ENCODE data around the gene WHAMM. TPM values are rescaled to one million over a fixed set of nuclear protein-coding genes. Genes with fewer than 3 reads are reported as not detected.

Gene WHAMM
- polyA plus RNA-seq, 3 donors, result 11.5 to 14.3 (median 11.7) TPM

DNA sequence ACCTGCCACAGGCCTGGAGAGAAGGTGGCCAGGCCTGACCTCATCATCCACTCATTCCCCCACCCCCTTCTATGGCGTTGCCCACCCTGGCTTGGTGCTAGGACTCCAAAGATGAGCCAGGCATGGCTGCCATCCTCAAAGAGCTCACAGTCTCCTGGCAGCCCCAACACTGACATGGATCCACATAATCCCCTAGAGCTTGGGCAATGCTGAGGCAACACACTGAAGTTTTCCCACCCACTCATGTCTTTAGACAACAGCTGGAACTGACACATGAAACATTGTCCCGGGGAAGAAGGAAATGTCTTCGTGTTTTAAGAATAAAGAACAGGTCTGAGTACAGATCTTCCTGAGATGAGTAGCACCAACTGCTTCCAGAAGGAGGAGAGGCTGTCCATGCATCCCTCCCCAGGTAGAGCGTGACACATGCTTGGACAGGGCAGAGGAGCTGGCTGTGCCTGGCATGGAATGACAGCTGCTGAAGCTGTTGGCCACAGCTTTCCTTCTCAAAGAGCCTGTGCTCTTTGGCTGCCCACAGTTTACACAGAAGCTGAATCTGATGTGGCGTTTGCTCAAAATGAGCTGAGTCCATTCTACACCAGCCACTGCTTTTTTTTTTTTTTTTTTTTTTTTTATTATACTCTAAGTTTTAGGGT lies 73.0 kb downstream of the WHAMM start:
- DNase-seq (ENCODE audit: extremely low read depth in 1 of 11, low read depth in 9 of 11, low spot score in 4 of 11), result no peak

Other genes with a start within 250 kb of the WHAMM start
- 1 to 10 TPM; 2.2 to 3.2 (median 2.6) TPM for gene CPEB1, start 162.3 kb upstream of the WHAMM start, polyA plus RNA-seq (ENCODE audit: insufficient read length in 3 of 3)
- gene AP3B2, start 99.8 kb upstream of the WHAMM start, polyA plus RNA-seq (ENCODE audit: insufficient read length in 3 of 3), result 1 to 10 TPM; 3.1 to 3.9 (median 3.8) TPM
- gene FSD2, start 3.6 kb upstream of the WHAMM start, polyA plus RNA-seq (ENCODE audit: insufficient read length in 3 of 3), result under 1 TPM; 0.06 to 0.35 (median 0.14) TPM
- 10 to 100 TPM; 28.0 to 40.8 (median 31.1) TPM for gene HOMER2, start 143.1 kb downstream of the WHAMM start, polyA plus RNA-seq (ENCODE audit: insufficient read length in 3 of 3)
- 10 to 100 TPM; 39.4 to 47.9 (median 42.9) TPM for gene RAMAC, start 176.6 kb downstream of the WHAMM start, polyA plus RNA-seq (ENCODE audit: insufficient read length in 3 of 3)
- gene C15orf40, start 202.0 kb downstream of the WHAMM start, polyA plus RNA-seq (ENCODE audit: insufficient read length in 3 of 3), result 10 to 100 TPM; 26.7 to 37.1 (median 29.0) TPM

Measured in renal cortex interstitium (tissue), 11 donors.